GM18909 (cell line): Measurements from ENCODE around the gene DCTN1.

Experiments used
- ATAC-seq: cut with Tn5 transposase; IDR thresholded peaks from one replicate; pipeline ENCODE4 v1.9.1; 2021; ENCODE audit warnings: mild to moderate bottlenecking; ENCODE audit not compliant: unreplicated experiment, poor library complexity

DCTN1 gene

GRCh38 chr2:74414881-74415761, 35.0 kb upstream of the DCTN1 start:
- no peak for ATAC-seq

DNA sequence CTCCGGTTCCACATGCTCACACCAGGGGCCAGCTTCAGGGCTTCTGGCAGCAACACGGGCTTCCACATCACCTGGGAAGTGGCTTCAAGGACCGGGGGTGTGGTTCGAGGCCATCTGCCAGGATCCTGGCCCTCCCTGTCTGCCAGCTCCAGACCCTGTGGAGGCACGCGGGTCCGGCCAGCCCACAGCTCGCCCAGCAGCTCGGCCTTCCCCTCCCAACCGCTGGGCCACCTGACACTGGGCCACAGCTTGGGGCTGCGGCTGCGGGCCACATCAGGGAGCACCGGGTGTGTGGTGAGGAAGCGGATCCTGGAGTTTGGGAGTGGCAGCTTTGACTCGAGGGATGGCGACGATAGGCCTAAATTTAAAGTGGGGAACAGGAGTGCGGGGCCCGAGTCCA, 34.3 kb upstream of the DCTN1 start:
- no peak for ATAC-seq

GRCh38 chr2:74413001-74413698, 33.0 kb upstream of the DCTN1 start:
- ATAC-seq: no peak

GRCh38 chr2:74407682-74408081, 27.6 kb upstream of the DCTN1 start:
- ATAC-seq: no peak

GRCh38 chr2:74406035-74406434, 25.9 kb upstream of the DCTN1 start:
- peak; percentile 61 for ATAC-seq

DNA sequence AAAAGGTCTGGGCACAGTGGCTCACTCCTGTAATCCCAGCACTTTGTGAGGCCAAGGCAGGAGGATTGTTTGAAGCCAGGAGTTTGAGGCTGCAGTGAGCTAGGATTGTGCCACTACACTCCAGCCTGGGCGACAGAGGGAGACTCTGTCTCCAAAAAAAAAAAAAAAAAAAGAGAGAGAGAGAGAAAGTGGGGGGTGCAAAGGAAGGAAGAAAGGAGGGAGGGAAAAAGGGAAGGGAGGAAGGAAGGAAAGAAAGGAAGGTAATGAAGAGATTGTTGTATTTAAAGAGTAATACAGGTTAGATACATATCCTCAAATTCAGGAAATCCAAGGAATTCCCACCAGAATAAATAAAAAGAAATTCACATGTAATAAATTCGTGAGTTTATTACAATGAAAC, 21.8 kb upstream of the DCTN1 start:
- ATAC-seq: no peak

DNA sequence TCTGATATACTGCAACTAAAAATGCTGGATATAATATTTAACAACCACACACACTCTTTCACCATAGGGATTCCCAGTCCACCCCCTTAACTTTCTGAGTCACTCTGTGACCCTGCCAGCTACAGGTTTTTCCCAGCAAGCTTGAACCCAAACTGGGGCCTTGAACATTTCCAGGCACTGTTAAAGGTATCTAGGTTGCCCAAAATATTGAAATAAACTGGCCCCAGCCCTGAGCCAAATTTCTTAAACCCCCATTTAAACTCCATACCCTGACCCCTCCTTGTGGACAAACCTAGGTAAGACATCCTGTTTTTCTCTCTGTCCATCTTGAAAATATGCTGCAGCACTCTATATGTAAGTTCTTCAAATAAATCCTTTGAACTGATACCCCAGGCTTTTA, 19.7 kb upstream of the DCTN1 start:
- ATAC-seq: no peak

DNA sequence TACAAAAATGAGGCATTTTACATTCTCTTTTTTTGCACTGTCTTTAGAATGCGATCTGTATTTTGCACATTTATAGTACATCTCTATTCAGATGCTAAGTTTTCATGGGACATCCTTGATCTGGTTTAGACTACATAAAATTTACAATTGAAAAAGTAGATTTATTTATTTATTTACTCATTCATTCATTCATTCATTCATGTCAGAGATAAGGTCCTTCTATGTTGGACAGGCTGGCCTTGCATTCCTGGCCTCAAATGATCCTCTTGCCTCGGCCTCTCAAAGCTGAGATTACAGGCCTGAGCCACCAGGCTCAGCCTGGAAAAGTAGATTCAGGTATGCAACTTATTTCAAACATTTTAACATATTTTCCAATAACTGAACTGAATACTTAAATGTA, 16.0 kb upstream of the DCTN1 start:
- no peak for ATAC-seq

GRCh38 chr2:74393525-74393924, 13.4 kb upstream of the DCTN1 start:
- ATAC-seq: no peak

DNA sequence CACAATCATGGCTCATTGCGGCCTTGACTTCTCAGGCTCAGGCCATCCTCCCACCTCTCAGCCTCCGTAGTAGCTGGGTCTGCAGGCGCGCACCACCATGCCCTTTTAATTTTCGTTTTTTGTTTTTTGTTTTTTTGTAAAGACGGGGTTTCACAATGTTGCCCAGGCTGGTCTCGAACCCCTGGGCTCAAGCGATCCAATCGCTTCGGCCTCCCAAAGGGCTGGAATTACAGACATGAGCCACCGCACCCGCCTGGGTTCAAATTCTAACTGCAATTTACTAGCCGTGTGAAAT, 12.3 kb upstream of the DCTN1 start:
- ATAC-seq: no peak

DNA sequence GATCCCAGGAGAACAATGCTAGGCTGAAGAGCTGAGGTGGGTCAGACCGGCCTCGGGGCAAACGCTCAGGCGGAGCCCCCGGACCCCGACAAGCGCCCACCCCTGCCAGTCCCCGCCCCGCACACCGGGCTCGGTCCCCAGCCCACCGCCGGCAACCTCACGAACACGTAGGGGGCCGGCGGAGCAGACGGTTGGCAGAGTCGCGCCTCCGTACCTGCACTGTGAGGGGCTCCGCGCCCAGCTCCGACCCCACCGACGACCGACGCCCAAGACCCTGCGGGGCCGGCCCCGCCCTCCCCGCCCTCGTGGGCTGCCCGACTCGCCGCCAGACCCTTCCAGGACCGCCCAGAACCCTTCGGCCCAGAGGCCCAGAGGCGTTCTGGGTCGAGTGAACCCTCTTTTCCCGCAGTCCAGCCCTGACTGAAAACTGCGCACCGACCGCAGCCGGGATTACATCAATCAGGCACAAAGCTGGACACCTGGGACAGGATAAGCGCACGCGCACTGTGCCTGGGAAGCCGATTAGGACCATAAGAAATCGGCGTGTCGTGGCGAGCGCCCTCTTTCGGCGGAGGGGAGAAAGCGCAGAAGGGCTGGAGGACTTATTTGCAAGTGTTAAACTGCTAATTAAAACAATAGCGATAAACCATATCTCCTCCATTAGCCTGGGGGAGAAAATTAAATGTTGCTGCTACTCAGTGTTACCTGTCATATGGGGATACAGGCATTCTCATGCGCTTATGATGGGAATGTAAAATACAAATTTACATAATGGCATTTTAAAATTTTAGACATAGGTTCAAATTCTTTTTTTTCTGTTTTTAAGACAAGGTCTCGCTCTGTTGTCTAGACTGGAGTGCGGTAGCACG, 11.7 kb upstream of the DCTN1 start:
- ATAC-seq: peak; percentile 75

GRCh38 chr2:74391209-74391579, 11.1 kb upstream of the DCTN1 start:
- peak; percentile 29 for ATAC-seq

GRCh38 chr2:74390606-74391005, 10.5 kb upstream of the DCTN1 start:
- no peak for ATAC-seq

- no peak for ATAC-seq
Measured at GRCh38 chr2:74387346-74387745, 7.2 kb upstream of the DCTN1 start.

DNA sequence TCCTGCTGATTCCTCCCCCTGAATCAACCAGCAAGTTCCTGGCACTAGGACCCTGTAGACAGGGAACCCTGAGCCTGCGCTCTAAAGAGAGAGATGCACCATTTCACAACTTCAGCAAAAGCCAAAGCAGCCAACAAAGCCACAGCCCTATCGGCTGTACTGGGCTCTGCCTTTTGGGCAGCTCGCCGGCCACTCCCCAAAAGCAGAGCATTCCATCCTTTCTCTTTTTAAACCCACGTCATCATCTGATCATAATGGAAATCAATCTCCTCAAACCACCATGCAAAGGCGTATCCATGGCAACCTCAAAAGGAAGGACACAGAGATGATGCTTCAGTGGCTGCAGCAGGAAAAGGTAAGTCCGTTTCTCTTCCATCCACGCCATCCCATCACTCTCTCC, 5.3 kb upstream of the DCTN1 start:
- no peak for ATAC-seq

DNA sequence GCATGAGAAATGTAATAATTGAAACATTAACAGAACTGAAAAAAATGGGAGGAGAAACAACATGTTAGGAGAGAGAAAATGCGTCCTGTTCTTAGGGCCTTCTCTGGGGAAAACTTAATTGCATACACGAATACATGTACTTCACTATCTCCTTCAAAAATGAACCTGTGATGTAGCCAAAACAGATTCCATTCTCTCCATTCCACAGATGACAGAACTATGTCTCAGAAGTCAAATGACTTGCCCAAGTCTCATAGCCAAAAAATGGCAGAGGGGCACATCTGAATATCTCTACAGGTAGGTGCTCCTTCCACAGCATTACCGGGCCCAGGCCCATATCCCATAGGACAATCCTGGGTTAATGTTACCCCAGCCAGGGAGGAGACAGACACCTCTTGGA, 3.9 kb upstream of the DCTN1 start:
- no peak for ATAC-seq

DNA sequence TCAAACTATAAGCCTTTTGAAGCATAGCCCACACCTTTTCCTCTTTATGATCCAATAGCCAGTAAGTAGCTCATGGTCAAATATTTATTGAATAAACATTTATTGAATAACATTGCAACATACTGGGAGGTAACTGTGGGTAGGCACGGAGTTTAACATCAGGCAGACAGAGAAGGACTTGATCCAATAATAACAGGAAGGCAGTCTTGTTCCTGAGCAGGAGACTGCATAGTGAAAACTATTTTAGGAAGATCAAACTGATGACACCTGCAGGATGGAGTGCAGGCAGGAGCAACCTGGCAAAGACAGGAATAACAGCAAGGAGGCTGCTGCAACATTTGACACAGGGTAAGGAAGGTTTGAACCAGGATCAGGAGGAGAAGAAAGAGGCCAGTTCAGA, 3.1 kb upstream of the DCTN1 start:
- no peak for ATAC-seq

DNA sequence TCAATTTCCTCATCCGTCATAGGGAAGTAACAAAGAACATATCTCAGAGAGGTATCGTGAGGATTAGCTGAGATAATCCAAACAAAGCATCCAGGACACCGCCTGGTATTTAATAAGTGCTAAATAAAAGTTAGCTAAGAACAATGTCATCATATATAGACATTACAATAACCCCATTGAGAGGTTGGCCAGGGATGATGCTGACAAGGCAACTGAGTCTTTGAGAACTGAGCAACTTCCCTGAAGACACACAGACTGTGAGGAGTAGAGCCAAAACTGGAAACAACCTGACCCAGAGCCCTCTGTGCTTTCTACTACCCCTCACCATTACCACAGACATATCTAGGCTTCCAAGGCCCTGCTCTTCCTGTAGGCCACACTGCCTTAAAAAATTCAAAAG, 1.6 kb upstream of the DCTN1 start:
- no peak for ATAC-seq

DNA sequence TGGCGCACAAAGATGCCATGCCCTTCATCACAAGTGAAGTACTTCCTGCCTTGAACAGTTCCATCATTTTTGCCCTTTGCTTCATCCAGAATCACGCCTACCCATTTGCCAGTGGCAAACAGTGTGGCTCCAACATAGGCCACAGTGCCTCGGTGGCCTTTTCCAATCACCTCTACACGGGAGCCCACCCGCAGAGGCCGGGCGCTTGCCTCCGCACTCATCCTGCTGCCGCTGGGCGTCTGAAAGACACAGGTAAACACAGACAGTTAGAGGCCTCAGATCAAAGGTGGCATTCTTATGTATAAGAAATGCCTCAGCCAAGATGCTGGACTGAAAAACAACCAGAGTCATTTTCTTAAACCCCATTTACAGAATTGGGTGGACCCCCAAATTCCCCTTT, 2.1 kb downstream of the DCTN1 start:
- ATAC-seq: no peak

DNA sequence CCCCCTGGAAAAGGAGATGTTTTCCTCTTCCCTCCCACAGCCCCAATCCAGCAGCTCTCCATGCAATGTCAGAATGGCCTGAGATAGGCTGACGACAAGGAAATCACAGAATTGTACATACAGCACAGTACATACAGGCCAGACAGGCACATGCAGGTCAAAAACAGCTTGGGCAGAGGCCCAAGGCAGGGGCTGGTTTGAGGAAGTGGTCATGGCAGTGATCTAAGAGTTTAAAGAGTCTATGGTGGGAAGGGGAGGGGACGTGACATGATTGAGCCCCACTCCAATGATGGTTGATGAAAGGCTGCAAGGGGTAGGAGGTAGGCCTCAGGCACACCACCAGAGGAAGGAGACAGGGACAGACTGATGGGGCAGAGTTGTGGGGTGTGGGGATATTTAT, 4.3 kb downstream of the DCTN1 start:
- no peak for ATAC-seq

DNA sequence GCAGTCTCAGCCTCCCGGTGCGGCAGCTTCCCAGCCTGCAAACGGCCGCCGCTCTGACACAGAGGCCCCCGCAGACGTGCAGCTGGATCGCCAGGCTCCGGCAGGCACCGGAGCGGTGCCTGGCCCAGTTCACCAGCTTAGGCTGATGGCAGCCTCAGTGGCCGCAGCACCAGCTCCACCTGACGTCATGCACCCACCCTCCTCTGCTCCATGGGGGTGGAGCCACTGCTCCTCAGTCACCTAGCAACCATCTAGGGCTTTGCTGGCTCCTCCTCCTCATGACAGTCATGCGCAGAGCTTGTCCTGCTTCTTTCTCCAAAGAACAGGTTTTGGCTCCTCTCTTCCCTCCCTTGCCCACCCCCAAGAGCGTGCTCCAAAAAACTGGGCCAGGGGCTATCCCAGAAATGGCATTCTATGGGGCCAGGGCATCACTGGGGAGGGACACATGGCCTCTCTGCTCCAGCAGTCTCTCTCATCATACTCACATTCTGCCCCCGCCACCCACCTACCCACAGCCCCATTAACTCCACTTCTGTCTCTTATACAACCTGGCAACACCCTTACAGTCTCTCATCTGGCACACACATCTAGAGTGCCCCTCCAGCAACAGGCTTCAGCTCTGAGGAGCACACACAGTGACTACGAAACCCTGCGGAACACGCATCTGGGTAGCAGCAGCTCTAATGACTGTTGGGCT, 5.5 kb downstream of the DCTN1 start:
- ATAC-seq: no peak
